SK-N-SH treated with all-trans-retinoic acid at 6 μM for 48 hours (cell line): Measurements from ENCODE around the gene FAM20A.
"Not testable (repeated sequence)": the region's sequence is repeated elsewhere in the genome, so short reads cannot be mapped to it uniquely, and the experiment has no call there.

Source experiments
- ATAC-seq: fragments of 200-7000 bp; cut with Tn5 transposase; 3 replicates; pipeline ENCODE4 v1.9.1; 2020; ENCODE audit warnings: mild to moderate bottlenecking, moderate library complexity
- ARNTL ChIP-seq: fragments of 450-650 bp; formaldehyde crosslinking; IDR thresholded peaks from 2 replicates; pipeline ENCODE4 v1.5.0; 2020; ENCODE audit warnings: low read depth, mild to moderate bottlenecking, moderate library complexity, borderline replicate concordance
- BACH2 ChIP-seq: fragments of 250-450 bp; sonication (Bioruptor Pico); IDR thresholded peaks from 2 replicates; pipeline ENCODE4 v1.9.0; 2021; ENCODE audit warnings: mild to moderate bottlenecking, borderline replicate concordance
- CREB5 ChIP-seq: fragments of 250-450 bp; sonication (Bioruptor Pico); IDR thresholded peaks from 2 replicates; pipeline ENCODE4 v1.5.1; 2020; ENCODE audit warnings: low read depth, mild to moderate bottlenecking, moderate library complexity
- CSDC2 ChIP-seq: fragments of 250-450 bp; sonication (Bioruptor Pico); IDR thresholded peaks from 2 replicates; pipeline ENCODE4 v1.5.0; 2020; ENCODE audit warnings: mild to moderate bottlenecking, moderate library complexity
- ESRRG ChIP-seq: fragments of 250-450 bp; sonication (Bioruptor Pico); IDR thresholded peaks from 2 replicates; pipeline ENCODE4 v1.6.1; 2021; ENCODE audit warnings: mild to moderate bottlenecking
- GLIS3 ChIP-seq: fragments of 250-450 bp; sonication (Bioruptor Pico); IDR thresholded peaks from 2 replicates; pipeline ENCODE4 v1.5.0; 2020; ENCODE audit warnings: mild to moderate bottlenecking, moderate library complexity
- ISL1 ChIP-seq: fragments of 250-450 bp; sonication (Bioruptor Pico); IDR thresholded peaks from 2 replicates; pipeline ENCODE4 v2.1.2; 2022; ENCODE audit warnings: mild to moderate bottlenecking, moderate library complexity
- POU6F1 ChIP-seq: fragments of 250-450 bp; sonication (Bioruptor Pico); IDR thresholded peaks from 2 replicates; pipeline ENCODE4 v1.8.0; 2021; ENCODE audit warnings: low read depth, mild to moderate bottlenecking, moderate library complexity, borderline replicate concordance
- RARB ChIP-seq: fragments of 250-450 bp; sonication (Bioruptor Pico); IDR thresholded peaks from 2 replicates; pipeline ENCODE4 v1.8.0; 2021; ENCODE audit warnings: mild to moderate bottlenecking, moderate library complexity
- SNAI2 ChIP-seq: fragments of 250-450 bp; sonication (Bioruptor Pico); IDR thresholded peaks from 2 replicates; pipeline ENCODE4 v1.5.0; 2020; ENCODE audit warnings: mild to moderate bottlenecking, moderate library complexity
- TCF4 ChIP-seq: fragments of 250-450 bp; sonication (Bioruptor Pico); IDR thresholded peaks from 2 replicates; pipeline ENCODE4 v1.8.0; 2021; ENCODE audit warnings: mild to moderate bottlenecking, moderate library complexity, borderline replicate concordance
- TOX ChIP-seq: fragments of 250-450 bp; sonication (Bioruptor Pico); IDR thresholded peaks from 2 replicates; pipeline ENCODE4 v1.8.0; 2021; ENCODE audit warnings: mild to moderate bottlenecking, moderate library complexity, borderline replicate concordance
- ZC3H10 ChIP-seq: fragments of 250-450 bp; sonication (Bioruptor Pico); IDR thresholded peaks from 2 replicates; pipeline ENCODE4 v1.5.1; 2021; ENCODE audit warnings: mild to moderate bottlenecking, moderate library complexity
- ZFP3 ChIP-seq: fragments of 250-450 bp; sonication (Bioruptor Pico); IDR thresholded peaks from 2 replicates; pipeline ENCODE4 v1.5.0; 2020; ENCODE audit warnings: mild to moderate bottlenecking, moderate library complexity
- ZFP30 ChIP-seq: fragments of 450-650 bp; formaldehyde crosslinking; IDR thresholded peaks from 2 replicates; pipeline ENCODE4 v1.5.0; 2022; ENCODE audit warnings: mild to moderate bottlenecking, moderate library complexity
- ZNF565 ChIP-seq: fragments of 450-650 bp; formaldehyde crosslinking; conservative IDR thresholded peaks from 2 replicates; pipeline ENCODE4 v1.5.0; 2020; ENCODE audit warnings: low read depth, mild to moderate bottlenecking, moderate library complexity
- ZNF70 ChIP-seq: fragments of 450-650 bp; formaldehyde crosslinking; IDR thresholded peaks from 2 replicates; pipeline ENCODE4 v1.5.0; 2020; ENCODE audit warnings: mild to moderate bottlenecking, moderate library complexity
- ZNF8 ChIP-seq: fragments of 450-650 bp; formaldehyde crosslinking; IDR thresholded peaks from 2 replicates; pipeline ENCODE4 v1.5.0; 2020; ENCODE audit warnings: mild to moderate bottlenecking, moderate library complexity
- TF ChIP-seq, protein P1 (sequence below): fragments of 250-450 bp; sonication (Bioruptor Pico); IDR thresholded peaks from 2 replicates; pipeline ENCODE4 v1.8.0; 2020; ENCODE audit warnings: mild to moderate bottlenecking, moderate library complexity, borderline replicate concordance
- TF ChIP-seq, protein P2 (sequence below): fragments of 250-450 bp; sonication (Bioruptor Pico); IDR thresholded peaks from 2 replicates; pipeline ENCODE4 v1.5.0; 2020; ENCODE audit warnings: mild to moderate bottlenecking, moderate library complexity

The FAM20A gene

DNA sequence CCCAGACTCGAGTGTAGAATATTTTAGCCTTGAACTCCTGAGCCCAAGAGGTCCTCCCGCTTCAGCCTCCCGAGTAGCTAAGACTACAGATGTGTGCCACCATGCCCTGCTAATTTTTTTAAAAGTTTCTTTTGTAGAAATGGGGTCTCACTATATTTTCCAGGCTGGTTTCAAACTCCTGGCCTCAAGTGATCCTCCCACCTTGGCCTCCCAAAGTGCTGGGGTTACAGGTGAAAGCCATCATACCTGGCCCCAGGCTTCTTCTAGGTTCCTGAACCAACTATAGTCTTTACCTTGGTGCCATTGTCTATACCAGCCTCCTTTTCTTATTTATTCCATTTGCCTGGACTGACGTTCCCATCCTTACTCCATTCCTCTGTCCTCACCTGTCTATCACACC lies 106.1 kb downstream of the FAM20A start:
- ATAC-seq = peak; percentile 15; the same call in 2 of the 3 replicates
- no peak for TF ChIP-seq ZFP3
- TF ChIP-seq TOX (CRISPR knock-in tag) = no peak
- no peak for TF ChIP-seq ARNTL (CRISPR knock-in tag)
- no peak for TF ChIP-seq BACH2
- TF ChIP-seq, protein P1, sequence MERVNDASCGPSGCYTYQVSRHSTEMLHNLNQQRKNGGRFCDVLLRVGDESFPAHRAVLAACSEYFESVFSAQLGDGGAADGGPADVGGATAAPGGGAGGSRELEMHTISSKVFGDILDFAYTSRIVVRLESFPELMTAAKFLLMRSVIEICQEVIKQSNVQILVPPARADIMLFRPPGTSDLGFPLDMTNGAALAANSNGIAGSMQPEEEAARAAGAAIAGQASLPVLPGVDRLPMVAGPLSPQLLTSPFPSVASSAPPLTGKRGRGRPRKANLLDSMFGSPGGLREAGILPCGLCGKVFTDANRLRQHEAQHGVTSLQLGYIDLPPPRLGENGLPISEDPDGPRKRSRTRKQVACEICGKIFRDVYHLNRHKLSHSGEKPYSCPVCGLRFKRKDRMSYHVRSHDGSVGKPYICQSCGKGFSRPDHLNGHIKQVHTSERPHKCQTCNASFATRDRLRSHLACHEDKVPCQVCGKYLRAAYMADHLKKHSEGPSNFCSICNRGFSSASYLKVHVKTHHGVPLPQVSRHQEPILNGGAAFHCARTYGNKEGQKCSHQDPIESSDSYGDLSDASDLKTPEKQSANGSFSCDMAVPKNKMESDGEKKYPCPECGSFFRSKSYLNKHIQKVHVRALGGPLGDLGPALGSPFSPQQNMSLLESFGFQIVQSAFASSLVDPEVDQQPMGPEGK = no peak

DNA sequence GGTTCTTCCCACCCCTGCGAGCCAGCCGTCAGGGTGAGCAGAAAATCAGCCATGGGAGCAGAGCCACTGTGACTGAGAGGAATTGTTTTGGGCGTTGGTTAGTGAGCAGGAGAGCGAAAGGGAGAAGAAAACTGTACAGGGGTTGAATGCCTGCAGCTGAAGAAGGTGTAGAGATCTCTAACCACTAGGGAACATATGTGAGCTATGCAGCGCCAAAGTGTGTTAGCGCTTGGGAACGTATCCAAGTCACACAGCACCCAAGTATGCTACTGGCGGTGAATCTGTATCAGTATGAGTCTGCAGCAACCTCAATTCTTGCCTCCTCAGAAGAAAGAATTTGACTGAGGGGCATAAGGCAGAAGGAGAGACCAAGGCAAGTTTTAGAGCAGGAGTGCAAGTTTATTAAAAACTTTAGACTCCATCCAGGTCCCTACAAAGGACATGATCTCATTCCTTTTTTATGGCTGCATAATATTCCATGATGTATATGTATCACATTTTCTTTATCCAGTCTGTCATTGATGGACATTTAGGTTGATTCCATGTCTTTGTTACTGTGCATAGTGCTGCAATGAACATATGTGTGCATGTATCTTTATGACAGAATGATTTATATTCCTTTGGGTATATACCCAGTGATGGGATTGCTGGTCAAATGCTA lies 108.6 kb downstream of the FAM20A start:
- ATAC-seq = not testable (repeated sequence)

- no peak for ATAC-seq
- TF ChIP-seq ZNF565 (CRISPR knock-in tag) (no peak), RARB (CRISPR knock-in tag) (no peak), GLIS3 (CRISPR knock-in tag) (no peak), ISL1 (CRISPR knock-in tag) (no peak), TOX (CRISPR knock-in tag) (no peak), ARNTL (CRISPR knock-in tag) (no peak)
These were observed 109.6 kb downstream of the FAM20A start for GRCh38 chr17:68491381-68492231.

DNA sequence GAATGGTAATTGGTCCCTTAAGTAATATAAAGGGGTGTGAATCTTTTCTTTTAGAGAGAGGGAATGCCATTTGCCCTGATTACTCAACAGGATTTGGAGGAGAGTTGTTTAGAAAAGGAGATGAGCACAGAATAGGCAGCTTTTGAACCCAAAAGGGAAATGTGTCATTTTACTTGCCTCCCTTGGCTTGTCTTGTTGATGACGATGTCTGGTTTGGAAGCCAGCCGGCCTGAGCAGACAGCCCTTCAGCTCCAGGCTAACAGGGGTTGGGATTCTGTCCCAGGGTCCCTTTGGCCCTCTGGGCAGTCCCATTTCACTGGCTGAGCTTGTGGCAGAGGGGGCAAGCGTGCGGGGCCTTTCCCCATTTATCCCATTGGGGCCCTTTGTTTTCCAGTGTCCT lies 111.2 kb downstream of the FAM20A start:
- no peak for ATAC-seq
- no peak for TF ChIP-seq GLIS3 (CRISPR knock-in tag)
- no peak for TF ChIP-seq POU6F1 (CRISPR knock-in tag)
- no peak for TF ChIP-seq CSDC2 (CRISPR knock-in tag)
- no peak for TF ChIP-seq ISL1 (CRISPR knock-in tag)
- TF ChIP-seq ZNF8 (CRISPR knock-in tag) = no peak
- TF ChIP-seq, protein P1 = no peak
- no peak for TF ChIP-seq ZFP30
- no peak for TF ChIP-seq ZC3H10 (CRISPR knock-in tag)
- no peak for TF ChIP-seq BACH2
- TF ChIP-seq TCF4 = no peak
- no peak for TF ChIP-seq CREB5 (CRISPR knock-in tag)
- TF ChIP-seq ESRRG (CRISPR knock-in tag) = no peak
- TF ChIP-seq, protein P2, sequence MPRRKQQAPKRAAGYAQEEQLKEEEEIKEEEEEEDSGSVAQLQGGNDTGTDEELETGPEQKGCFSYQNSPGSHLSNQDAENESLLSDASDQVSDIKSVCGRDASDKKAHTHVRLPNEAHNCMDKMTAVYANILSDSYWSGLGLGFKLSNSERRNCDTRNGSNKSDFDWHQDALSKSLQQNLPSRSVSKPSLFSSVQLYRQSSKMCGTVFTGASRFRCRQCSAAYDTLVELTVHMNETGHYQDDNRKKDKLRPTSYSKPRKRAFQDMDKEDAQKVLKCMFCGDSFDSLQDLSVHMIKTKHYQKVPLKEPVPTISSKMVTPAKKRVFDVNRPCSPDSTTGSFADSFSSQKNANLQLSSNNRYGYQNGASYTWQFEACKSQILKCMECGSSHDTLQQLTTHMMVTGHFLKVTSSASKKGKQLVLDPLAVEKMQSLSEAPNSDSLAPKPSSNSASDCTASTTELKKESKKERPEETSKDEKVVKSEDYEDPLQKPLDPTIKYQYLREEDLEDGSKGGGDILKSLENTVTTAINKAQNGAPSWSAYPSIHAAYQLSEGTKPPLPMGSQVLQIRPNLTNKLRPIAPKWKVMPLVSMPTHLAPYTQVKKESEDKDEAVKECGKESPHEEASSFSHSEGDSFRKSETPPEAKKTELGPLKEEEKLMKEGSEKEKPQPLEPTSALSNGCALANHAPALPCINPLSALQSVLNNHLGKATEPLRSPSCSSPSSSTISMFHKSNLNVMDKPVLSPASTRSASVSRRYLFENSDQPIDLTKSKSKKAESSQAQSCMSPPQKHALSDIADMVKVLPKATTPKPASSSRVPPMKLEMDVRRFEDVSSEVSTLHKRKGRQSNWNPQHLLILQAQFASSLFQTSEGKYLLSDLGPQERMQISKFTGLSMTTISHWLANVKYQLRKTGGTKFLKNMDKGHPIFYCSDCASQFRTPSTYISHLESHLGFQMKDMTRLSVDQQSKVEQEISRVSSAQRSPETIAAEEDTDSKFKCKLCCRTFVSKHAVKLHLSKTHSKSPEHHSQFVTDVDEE (CRISPR knock-in tag) = no peak
- no peak for TF ChIP-seq ZFP3
- TF ChIP-seq SNAI2 (CRISPR knock-in tag) = no peak
- no peak for TF ChIP-seq ZNF70
- TF ChIP-seq TOX (CRISPR knock-in tag) = no peak
